ENCODE measurements around the gene RBM24.
"Not testable (repeated sequence)": the region's sequence is repeated elsewhere in the genome, so short reads cannot be mapped to it uniquely, and the experiment has no call there.

Gene RBM24

GRCh38 chr6:17315262-17315661 is 34.1 kb downstream of the RBM24 start:
- TF ChIP-seq, protein P1, sequence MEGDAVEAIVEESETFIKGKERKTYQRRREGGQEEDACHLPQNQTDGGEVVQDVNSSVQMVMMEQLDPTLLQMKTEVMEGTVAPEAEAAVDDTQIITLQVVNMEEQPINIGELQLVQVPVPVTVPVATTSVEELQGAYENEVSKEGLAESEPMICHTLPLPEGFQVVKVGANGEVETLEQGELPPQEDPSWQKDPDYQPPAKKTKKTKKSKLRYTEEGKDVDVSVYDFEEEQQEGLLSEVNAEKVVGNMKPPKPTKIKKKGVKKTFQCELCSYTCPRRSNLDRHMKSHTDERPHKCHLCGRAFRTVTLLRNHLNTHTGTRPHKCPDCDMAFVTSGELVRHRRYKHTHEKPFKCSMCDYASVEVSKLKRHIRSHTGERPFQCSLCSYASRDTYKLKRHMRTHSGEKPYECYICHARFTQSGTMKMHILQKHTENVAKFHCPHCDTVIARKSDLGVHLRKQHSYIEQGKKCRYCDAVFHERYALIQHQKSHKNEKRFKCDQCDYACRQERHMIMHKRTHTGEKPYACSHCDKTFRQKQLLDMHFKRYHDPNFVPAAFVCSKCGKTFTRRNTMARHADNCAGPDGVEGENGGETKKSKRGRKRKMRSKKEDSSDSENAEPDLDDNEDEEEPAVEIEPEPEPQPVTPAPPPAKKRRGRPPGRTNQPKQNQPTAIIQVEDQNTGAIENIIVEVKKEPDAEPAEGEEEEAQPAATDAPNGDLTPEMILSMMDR (IDR thresholded peaks at IDR 0.05; ENCODE audit: insufficient read depth, low read length): no peak
- no peak for TF ChIP-seq GABPA (IDR thresholded peaks at IDR 0.05; ENCODE audit: low read depth)
- TF ChIP-seq SPI1 (IDR thresholded peaks at IDR 0.05; ENCODE audit: borderline replicate concordance, low read depth): no peak
- TF ChIP-seq, protein P2, sequence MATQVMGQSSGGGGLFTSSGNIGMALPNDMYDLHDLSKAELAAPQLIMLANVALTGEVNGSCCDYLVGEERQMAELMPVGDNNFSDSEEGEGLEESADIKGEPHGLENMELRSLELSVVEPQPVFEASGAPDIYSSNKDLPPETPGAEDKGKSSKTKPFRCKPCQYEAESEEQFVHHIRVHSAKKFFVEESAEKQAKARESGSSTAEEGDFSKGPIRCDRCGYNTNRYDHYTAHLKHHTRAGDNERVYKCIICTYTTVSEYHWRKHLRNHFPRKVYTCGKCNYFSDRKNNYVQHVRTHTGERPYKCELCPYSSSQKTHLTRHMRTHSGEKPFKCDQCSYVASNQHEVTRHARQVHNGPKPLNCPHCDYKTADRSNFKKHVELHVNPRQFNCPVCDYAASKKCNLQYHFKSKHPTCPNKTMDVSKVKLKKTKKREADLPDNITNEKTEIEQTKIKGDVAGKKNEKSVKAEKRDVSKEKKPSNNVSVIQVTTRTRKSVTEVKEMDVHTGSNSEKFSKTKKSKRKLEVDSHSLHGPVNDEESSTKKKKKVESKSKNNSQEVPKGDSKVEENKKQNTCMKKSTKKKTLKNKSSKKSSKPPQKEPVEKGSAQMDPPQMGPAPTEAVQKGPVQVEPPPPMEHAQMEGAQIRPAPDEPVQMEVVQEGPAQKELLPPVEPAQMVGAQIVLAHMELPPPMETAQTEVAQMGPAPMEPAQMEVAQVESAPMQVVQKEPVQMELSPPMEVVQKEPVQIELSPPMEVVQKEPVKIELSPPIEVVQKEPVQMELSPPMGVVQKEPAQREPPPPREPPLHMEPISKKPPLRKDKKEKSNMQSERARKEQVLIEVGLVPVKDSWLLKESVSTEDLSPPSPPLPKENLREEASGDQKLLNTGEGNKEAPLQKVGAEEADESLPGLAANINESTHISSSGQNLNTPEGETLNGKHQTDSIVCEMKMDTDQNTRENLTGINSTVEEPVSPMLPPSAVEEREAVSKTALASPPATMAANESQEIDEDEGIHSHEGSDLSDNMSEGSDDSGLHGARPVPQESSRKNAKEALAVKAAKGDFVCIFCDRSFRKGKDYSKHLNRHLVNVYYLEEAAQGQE (IDR thresholded peaks at IDR 0.05; ENCODE audit: insufficient replicate concordance, low read depth): no peak
- no peak for TF ChIP-seq POLR2AphosphoS5 (IDR thresholded peaks at IDR 0.05; ENCODE audit: low read depth)
- H3K27me3 ChIP-seq (ENCODE audit: insufficient read depth, poor library complexity, severe bottlenecking): no peaks in the 10 kb centered on the region
- no peak overlapping the region for H3K27ac ChIP-seq (replicated peaks)
- H3K4me3 ChIP-seq (replicated peaks; ENCODE audit: insufficient read depth, low read length): no peak overlapping the region
- no peak for DNase-seq (ENCODE audit: low read depth in 1 of 2, low spot score in 1 of 2)

DNA sequence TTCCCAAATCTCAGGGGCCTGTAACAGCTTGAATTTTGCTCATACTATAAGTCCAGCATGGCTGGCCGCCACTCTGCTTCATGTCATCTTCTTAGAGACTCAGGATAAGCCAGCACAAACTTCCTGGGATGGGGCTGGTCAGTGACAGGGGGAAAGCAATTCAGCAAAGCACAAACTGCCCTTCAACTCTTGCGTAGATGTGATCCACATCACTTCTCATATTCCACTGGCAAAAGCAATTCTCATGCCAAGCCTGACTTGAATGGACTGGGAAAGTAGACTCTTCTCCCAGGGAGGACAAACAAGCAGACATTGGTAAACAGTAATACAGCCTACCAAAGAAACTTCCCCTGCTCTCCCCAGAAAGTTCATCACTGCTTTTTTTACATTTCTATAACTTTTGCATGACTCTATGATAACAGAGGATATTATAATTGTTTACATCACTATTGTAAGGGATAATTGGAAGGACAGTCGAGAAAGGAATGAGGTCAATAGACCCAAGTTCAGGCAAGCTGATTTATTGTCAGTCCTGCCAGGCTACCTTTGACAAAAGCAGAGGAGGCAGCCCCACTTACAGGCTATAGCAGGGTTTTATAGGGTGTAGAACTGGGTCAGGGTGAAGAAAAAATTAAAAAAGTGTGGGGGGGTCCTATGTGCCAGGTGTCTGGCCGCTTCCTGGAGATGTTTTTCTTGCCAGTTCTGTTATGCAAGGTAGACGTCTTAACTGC is 37.4 kb downstream of the RBM24 start:
- DNase-seq (ENCODE audit: low read depth in 1 of 2, low spot score in 1 of 2): no peak
- H3K27me3 ChIP-seq (ENCODE audit: insufficient read depth, poor library complexity, severe bottlenecking): no peaks in the 10 kb centered on the region
- no peak overlapping the region for H3K27ac ChIP-seq (replicated peaks)
- TF ChIP-seq SPI1 (IDR thresholded peaks at IDR 0.05; ENCODE audit: borderline replicate concordance, low read depth) (no peak), POLR2AphosphoS5 (IDR thresholded peaks at IDR 0.05; ENCODE audit: low read depth) (no peak), GABPA (IDR thresholded peaks at IDR 0.05; ENCODE audit: low read depth) (no peak)
- TF ChIP-seq, protein P1 (IDR thresholded peaks at IDR 0.05; ENCODE audit: insufficient read depth, low read length): no peak
- TF ChIP-seq, protein P2 (IDR thresholded peaks at IDR 0.05; ENCODE audit: insufficient replicate concordance, low read depth): no peak
- H3K4me3 ChIP-seq (replicated peaks; ENCODE audit: insufficient read depth, low read length): no peak overlapping the region

DNA sequence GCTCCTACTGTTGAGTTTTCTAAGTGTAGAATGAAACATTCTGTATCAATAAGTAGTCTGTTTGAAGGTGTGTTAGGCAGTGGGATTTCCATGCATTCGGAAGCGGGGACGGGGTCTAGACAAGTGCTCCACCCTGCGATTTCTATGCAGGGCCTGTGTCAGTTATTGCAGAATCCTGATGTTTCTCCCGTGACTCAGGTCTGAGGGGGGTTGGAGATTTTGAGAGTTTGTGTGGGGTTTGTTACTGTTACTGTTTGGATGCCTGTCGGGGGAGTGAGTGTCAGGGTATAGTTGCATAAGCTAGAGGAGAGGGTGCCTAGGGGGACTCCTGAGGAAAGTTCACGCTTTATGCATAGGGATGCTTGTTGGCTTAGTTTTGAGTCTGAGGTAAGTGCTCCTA is 39.1 kb downstream of the RBM24 start:
- H3K4me3 ChIP-seq (replicated peaks; ENCODE audit: insufficient read depth, low read length); H3K27ac ChIP-seq (replicated peaks); H3K27me3 ChIP-seq (ENCODE audit: insufficient read depth, poor library complexity, severe bottlenecking); DNase-seq (ENCODE audit: low read depth in 1 of 2, low spot score in 1 of 2): not testable (repeated sequence)

GRCh38 chr6:17331238-17331637 is 50.1 kb downstream of the RBM24 start:
- Histone ChIP-seq H3K27me3 (ENCODE audit: insufficient read depth, poor library complexity, severe bottlenecking) (no peaks in the 10 kb centered on the region), H3K4me3 (replicated peaks; ENCODE audit: insufficient read depth, low read length) (no peak overlapping the region), H3K27ac (replicated peaks) (no peak overlapping the region)
- TF ChIP-seq SPI1 (IDR thresholded peaks at IDR 0.05; ENCODE audit: borderline replicate concordance, low read depth): no peak
- TF ChIP-seq POLR2AphosphoS5 (IDR thresholded peaks at IDR 0.05; ENCODE audit: low read depth): no peak
- TF ChIP-seq GABPA (IDR thresholded peaks at IDR 0.05; ENCODE audit: low read depth): no peak
- TF ChIP-seq, protein P2 (IDR thresholded peaks at IDR 0.05; ENCODE audit: insufficient replicate concordance, low read depth): no peak
- TF ChIP-seq, protein P1 (IDR thresholded peaks at IDR 0.05; ENCODE audit: insufficient read depth, low read length): no peak
- DNase-seq (ENCODE audit: low read depth in 1 of 2, low spot score in 1 of 2): no peak

Data from HL-60 (cell line).